Tibial nerve (tissue), 4 donors: ENCODE data around the gene ELP5. TPM values are rescaled to one million over a fixed set of nuclear protein-coding genes. Genes with fewer than 3 reads are reported as not detected.

ENCODE experiments used
- DNase-seq, 2 donors: peaks; one replicate each; pipeline ENCODE4 v3.0.0-alpha.2; 2019; ENCODE audit warnings: low spot score in 2 of 2
- H3K27ac ChIP-seq, 4 donors: fragments of 200-600 bp; sonication (generic) in 3 of 4; one replicate each; pipeline ENCODE4 v1.5.1; 2017 to 2019; ENCODE audit warnings: mild to moderate bottlenecking in 1 of 4
- H3K27me3 ChIP-seq, 2 donors: fragments of 200-600 bp; sonication (generic) in 1 of 2; one replicate each; pipeline versions ENCODE4 v1.5.1 to v1.6.0; 2017 to 2019
- H3K36me3 ChIP-seq, 3 donors: fragments of 200-600 bp; sonication (generic); one replicate each; pipeline ENCODE4 v1.5.1; 2018 to 2019
- H3K4me1 ChIP-seq, 4 donors: fragments of 200-600 bp; sonication (generic) in 3 of 4; one replicate each; pipeline ENCODE4 v1.5.1; 2017 to 2019
- H3K4me3 ChIP-seq, 4 donors: fragments of 200-600 bp; sonication (generic) in 3 of 4; one replicate each; pipeline ENCODE4 v1.5.1; 2017 to 2019; ENCODE audit warnings: mild to moderate bottlenecking in 1 of 4, moderate library complexity in 1 of 4
- H3K9me3 ChIP-seq, 4 donors: fragments of 200-600 bp; sonication (generic) in 3 of 4; one replicate each; pipeline ENCODE4 v1.5.1; 2017 to 2019
- CTCF ChIP-seq, 5 experiments: fragments of 200-600 bp in 3 of 5; fragments of 450-650 bp in 2 of 5; sonication (generic) in 3 of 5; IDR thresholded peaks; one replicate each; pipeline ENCODE4 v1.5.1; 2016 to 2019; ENCODE audit warnings: antibody characterized with exemption in 5 of 5, mild to moderate bottlenecking in 3 of 5, moderate library complexity in 2 of 5
- EP300 ChIP-seq, 2 donors: sonication (generic); formaldehyde crosslinking; IDR thresholded peaks; one replicate each; pipeline ENCODE4 v1.6.1; 2017; ENCODE audit warnings: antibody characterized with exemption in 2 of 2, mild to moderate bottlenecking in 1 of 2
- POLR2A ChIP-seq, 2 donors: fragments of 450-650 bp; IDR thresholded peaks; one replicate each; pipeline ENCODE4 v1.6.1; 2017; ENCODE audit warnings: antibody characterized with exemption in 2 of 2, mild to moderate bottlenecking in 2 of 2, moderate library complexity in 2 of 2
- WGBS, 2 donors: methylation state at CpG; one replicate each; pipeline ENCODE4 v1.1.5; 2018; 5-methylcytosine and 5-hydroxymethylcytosine counted together
- total RNA-seq, 4 donors: library from RNA; depleted of rRNA; stranded (reverse); fragments of >200 nt; gene quantifications; one replicate each; pipeline ENCODE4 v1.1.0, GENCODE V29; 2016

The ELP5 gene
- total RNA-seq, 4 donors from 2014 or later, result 21.9 to 28.7 (median 25.0) TPM

GRCh38 chr17:7253082-7253481 is 1.1 kb downstream of the ELP5 start:
- no peaks in the 10 kb centered on the region for H3K27me3 ChIP-seq
- H3K9me3 ChIP-seq, result no peaks in the 10 kb centered on the region
- H3K4me3 ChIP-seq, result peak overlapping the region in 3 of 4 donors; percentile 69 to 99 (median 91)
- H3K36me3 ChIP-seq, result peaks cover 0 to 45% (median 0%) of the 10 kb centered on the region in 3 donors
- WGBS, 2 donors, result 68 to 73% methylated on average over 5 of the region's 5 CpGs
- DNase-seq, result no peak
- H3K27ac ChIP-seq, result peak overlapping the region; percentile 96 to 100 (median 99)
- H3K4me1 ChIP-seq, result peaks cover 0 to 44% (median 30%) of the 10 kb centered on the region in 4 donors
- TF ChIP-seq EP300 (IDR thresholded peaks at IDR 0.05), result no peak
- TF ChIP-seq POLR2A (IDR thresholded peaks at IDR 0.05), result no peak
- no peak for TF ChIP-seq CTCF (IDR thresholded peaks at IDR 0.05)

DNA sequence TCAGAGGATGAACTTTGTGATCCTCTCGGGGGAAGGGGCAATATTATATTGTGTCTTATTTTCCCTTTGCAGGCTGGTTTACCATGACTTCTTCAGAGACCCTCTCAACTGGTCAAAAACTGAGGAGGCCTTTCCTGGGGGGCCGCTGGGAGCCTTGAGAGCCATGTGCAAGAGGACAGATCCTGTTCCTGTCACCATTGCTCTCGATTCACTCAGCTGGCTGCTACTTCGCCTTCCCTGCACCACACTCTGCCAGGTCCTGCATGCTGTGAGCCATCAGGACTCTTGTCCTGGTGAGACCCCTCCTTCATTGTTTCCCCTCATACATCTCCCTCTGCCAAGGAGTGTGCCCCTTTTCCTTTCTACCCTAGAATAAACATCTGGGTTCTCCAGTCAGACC is 2.5 kb downstream of the ELP5 start:
- Histone ChIP-seq H3K36me3 (peaks cover 0 to 59% (median 0%) of the 10 kb centered on the region in 3 donors), H3K27me3 (no peaks in the 10 kb centered on the region), H3K27ac (no peak overlapping the region), H3K9me3 (no peaks in the 10 kb centered on the region), H3K4me1 (peaks cover 0 to 34% (median 22%) of the 10 kb centered on the region in 4 donors), H3K4me3 (no peak overlapping the region)
- DNase-seq, result no peak
- WGBS, 2 donors, result 89 to 92% methylated on average over 4 of the region's 4 CpGs
- TF ChIP-seq EP300 (IDR thresholded peaks at IDR 0.05) (no peak), CTCF (IDR thresholded peaks at IDR 0.05) (no peak), POLR2A (IDR thresholded peaks at IDR 0.05) (no peak)

GRCh38 chr17:7256766-7257456 is 4.9 kb downstream of the ELP5 start:
- WGBS, 2 donors, result 85 to 88% methylated on average over 8 of the region's 8 CpGs
- TF ChIP-seq POLR2A (IDR thresholded peaks at IDR 0.05) (no peak), CTCF (IDR thresholded peaks at IDR 0.05) (no peak), EP300 (IDR thresholded peaks at IDR 0.05) (no peak)
- peaks cover 0 to 65% (median 0%) of the 10 kb centered on the region in 3 donors for H3K36me3 ChIP-seq

DNA sequence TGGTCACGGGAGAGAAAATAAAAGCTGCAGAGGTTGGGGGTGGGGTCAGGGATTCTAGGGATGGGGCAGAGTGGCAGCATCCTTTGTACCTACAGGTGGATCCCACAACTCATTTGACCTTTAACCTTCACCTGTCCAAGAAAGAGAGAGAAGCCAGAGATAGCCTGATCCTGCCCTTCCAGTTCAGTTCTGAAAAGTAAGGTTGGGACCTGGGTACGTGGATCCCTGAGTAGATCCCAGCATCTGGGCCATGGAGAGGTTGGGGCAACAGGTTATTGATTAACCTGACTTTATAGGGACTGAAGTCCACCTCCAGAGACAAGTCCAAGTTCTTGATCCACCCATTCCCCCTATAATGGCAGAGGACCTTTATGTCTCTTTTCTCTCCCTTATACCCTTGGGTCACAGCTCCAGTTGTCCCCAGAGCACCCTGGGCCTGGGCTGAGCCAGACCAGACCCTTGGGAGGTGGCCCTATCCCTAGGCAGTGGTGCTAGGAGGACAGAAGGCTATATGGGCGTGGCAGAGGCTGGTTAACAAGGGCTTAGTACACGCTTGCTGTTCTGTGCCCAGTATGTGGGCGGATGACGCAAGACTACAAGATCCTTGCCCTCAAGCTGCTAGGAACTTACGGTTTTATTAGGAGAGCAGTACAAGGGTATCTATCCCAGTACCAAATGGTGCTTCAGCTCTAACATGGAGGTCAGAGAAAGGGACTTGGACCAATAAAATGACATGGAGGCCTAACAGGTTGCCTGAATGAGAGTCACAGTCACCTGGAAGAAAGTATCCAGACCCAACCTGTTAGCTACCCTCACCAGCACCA is 6.9 kb downstream of the ELP5 start:
- TF ChIP-seq POLR2A (IDR thresholded peaks at IDR 0.05), result no peak
- TF ChIP-seq EP300 (IDR thresholded peaks at IDR 0.05), result no peak
- TF ChIP-seq CTCF (IDR thresholded peaks at IDR 0.05), result no peak

More at GRCh38 chr17:7256766-7257456, 4.9 kb downstream of the ELP5 start:
- Histone ChIP-seq H3K4me1 (peaks cover 0 to 34% (median 19%) of the 10 kb centered on the region in 4 donors), H3K4me3 (no peak overlapping the region), H3K9me3 (no peaks in the 10 kb centered on the region), H3K27ac (no peak overlapping the region), H3K27me3 (peaks cover 0 to 17% of the 10 kb centered on the region in 2 donors)
- no peak for DNase-seq

DNA sequence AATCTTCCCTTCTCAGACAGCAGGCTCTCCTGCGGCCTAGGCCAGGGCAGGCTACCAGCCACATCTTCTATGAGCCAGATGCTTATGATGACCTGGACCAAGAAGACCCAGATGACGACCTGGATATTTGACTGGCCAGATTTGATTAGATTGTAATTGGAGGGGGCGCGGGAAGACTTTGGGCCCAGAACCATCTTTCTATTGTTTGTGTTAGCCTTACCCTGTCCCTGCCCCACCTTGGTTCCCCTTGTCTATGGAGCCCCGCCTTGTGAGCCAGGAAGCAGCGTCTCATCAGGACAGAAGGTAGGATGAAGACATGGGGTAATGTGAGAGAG is 7.5 kb downstream of the ELP5 start:
- peaks cover 0 to 56% (median 0%) of the 10 kb centered on the region in 3 donors for H3K36me3 ChIP-seq
- 95 to 97% methylated on average over 4 to 6 of the region's 6 CpGs for whole genome bisulfite sequencing, 2 donors

More for the DNA sequence above, 6.9 kb downstream of the ELP5 start:
- H3K27ac ChIP-seq, result no peak overlapping the region
- H3K9me3 ChIP-seq, result no peaks in the 10 kb centered on the region
- WGBS, 2 donors, result 74 to 78% methylated on average over 7 of the region's 7 CpGs
- H3K36me3 ChIP-seq, result peaks cover 0 to 61% (median 0%) of the 10 kb centered on the region in 3 donors
- peaks cover 0 to 40% (median 13%) of the 10 kb centered on the region in 4 donors for H3K4me1 ChIP-seq
- DNase-seq, result no peak
- H3K27me3 ChIP-seq, result peaks cover 0 to 37% of the 10 kb centered on the region in 2 donors
- H3K4me3 ChIP-seq, result no peak overlapping the region

More for the DNA sequence above, 7.5 kb downstream of the ELP5 start:
- TF ChIP-seq POLR2A (IDR thresholded peaks at IDR 0.05) (no peak), EP300 (IDR thresholded peaks at IDR 0.05) (no peak), CTCF (IDR thresholded peaks at IDR 0.05) (no peak)
- Histone ChIP-seq H3K4me1 (peaks cover 0 to 38% (median 13%) of the 10 kb centered on the region in 4 donors), H3K27ac (no peak overlapping the region), H3K27me3 (peaks cover 0 to 43% of the 10 kb centered on the region in 2 donors), H3K4me3 (no peak overlapping the region), H3K9me3 (no peaks in the 10 kb centered on the region)
- no peak for DNase-seq
